GM18873 (cell line): ENCODE results near the gene SHB.

Experiments
- ATAC-seq: cut with Tn5 transposase; IDR thresholded peaks from one replicate; pipeline ENCODE4 v1.9.1; 2021; ENCODE audit warnings: mild to moderate bottlenecking, moderate library complexity, moderate number of reproducible peaks; ENCODE audit not compliant: unreplicated experiment, low FRiP score

Gene SHB, protein sequence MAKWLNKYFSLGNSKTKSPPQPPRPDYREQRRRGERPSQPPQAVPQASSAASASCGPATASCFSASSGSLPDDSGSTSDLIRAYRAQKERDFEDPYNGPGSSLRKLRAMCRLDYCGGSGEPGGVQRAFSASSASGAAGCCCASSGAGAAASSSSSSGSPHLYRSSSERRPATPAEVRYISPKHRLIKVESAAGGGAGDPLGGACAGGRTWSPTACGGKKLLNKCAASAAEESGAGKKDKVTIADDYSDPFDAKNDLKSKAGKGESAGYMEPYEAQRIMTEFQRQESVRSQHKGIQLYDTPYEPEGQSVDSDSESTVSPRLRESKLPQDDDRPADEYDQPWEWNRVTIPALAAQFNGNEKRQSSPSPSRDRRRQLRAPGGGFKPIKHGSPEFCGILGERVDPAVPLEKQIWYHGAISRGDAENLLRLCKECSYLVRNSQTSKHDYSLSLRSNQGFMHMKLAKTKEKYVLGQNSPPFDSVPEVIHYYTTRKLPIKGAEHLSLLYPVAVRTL

DNA sequence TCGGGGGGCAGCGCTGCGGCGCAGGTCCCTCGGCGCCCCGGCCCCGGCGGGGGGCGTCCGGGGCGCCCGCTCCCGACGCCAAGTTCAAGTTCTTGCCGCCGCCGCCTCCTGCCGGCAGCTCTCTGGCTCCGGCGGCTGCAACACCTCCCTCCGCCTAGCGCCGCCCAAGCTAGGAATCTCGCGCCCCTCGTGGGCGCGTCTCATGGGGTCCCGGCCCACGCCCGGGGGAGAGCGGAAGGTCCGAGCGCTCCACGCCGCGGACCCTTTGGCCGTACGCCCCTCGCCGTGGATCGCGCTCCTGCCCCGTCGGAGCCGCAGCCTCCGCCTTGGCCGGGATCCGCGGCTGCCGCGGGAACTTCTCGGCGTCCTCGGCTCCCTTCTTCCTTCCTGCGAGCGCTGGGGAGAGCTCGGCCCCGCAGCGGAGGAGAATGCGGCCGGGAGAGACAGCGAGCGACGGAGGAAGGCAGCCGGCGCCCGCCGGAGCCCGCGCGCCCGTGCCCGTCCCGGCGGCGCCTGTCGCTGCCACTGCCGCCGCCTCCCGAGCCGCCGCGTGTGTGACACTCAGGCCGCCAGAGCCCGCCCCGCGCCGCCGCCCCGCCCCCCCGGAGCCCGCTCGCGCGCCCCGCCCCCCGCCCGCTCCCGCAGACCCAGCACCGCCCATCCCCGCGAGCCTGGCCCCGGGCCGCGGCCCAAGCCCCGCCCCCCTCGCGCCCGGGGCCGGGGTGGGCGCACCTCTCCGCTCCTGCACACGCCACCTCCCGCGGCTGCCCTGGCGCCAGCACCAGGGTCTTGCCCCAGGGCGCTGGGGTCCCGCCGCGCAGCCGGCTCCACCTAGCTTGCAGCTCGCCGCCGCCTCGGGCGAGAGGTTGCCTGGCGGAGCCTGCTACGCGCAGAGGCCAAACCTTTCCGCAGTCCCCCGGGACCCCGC is at the start of gene SHB:
TSS of gene SHB (minus strand) at position 527 of the 928 bp plus-strand sequence. CDS start 582 bp downstream, outside the sequence.
- ATAC-seq, result no peak

DNA sequence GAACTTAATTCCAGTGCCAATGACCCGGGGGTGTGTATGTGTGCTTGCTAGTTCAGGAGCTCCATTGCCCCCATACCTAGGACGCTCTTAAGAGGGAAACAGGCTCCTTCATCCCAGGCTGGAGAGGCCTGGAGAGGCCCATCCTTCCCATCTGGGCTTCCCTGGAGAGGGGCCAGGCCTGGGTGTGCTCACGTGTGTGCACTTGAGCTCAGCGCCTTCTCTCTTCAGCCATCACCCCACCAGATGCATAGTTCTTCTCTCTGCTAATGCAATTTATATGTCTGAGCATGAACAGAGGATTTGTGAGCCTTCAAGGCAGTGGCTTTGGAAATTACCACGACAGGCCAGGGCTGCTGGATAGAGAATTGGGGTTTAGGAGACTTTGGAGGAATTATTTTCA is 48.6 kb upstream of the SHB start:
- no peak for ATAC-seq

DNA sequence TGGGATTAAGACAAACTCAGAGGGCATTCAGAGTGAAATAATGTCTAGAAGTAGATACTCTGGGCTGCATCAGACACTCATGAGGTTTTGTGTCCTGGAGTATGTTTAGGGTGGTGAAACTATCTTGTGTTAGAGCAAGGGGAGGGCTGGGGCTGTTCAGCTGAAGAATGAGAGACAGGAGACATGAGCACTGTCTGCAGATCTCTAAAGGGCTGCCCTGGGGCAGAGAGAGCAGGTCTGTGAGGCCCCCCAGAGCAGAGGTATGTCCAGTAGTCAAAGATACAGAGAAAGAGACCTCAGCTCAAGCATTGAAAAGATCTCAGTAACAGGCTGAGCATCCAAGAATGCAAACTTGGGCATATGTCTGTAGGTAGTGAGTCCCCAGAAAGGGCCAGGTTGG is 45.9 kb upstream of the SHB start:
- ATAC-seq, result no peak

DNA sequence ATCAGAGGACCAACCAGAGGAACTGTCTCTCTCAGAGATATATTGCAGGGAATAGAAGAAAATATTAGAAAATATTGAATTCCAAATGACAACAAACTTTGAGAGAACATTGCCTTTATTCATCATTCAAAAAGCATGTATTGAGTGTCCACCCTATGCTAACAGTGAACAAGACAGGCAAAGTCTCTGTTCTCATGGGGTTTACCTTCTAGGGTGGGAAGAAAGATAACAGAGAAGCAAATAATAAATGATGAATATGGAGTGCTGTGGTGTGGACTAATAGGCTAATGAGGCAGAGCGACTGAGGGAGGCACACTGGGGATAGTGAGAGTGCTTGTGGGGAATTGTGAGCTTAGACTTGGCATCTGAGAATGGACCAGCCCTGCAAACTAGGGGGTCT is 43.4 kb upstream of the SHB start:
- no peak for ATAC-seq

DNA sequence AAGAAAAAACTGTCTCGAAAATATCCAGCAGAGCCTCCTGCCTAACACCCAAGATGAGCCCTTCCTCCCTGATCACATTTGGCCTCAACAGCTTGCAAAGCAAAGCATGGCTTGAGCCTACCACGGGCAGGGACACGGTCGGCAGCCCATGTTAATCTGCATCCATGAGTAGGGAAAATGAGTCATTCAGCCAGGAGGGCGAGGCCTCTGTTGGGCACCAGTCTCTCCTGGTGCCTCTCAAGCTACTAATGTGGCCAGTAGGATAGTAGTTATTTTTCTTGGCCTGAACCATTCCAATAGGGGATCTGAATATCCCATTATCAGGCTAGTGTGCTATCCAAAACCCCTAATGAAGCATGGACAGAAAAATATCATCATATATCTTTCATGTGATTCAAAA is 43.0 kb upstream of the SHB start:
- ATAC-seq, result no peak

DNA sequence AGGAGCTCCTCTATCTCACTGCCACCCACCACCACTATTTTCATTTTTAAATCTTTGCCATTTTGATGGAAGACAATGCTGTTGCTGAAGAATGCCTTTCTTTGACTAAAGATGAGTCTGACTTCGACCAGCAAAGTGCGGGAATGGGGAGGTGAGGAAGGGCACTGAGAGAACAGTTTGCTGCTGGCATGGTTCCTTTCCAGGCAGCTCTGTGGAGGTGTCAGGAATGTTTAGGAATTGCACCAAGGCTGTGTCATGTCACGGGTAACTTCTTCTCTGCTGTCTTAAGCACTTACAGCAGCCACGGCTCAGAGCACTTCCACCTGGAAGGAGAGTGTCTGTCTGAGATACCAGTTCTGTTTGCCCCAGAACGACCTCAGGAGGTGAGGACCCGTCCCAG is 41.4 kb upstream of the SHB start:
- ATAC-seq, result no peak

DNA sequence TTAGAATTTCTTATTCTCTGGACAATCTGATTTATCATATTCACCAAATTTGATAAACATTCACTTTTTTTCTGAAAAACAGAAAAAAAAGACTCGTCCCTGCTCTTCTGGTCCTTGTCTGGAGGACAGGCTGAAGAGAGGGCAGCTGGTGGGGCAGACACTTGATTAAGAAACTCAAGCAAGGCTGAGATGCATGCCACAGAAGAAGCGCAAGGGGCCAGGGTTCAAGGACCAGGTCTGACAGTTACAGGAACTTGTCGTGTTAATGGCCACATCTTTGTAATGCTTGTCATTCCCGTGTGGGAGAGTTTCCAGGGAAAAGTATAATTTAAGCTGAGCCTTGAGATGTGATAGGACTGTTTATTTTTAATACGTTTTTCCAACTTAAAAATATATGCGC is 40.6 kb upstream of the SHB start:
- ATAC-seq, result no peak

DNA sequence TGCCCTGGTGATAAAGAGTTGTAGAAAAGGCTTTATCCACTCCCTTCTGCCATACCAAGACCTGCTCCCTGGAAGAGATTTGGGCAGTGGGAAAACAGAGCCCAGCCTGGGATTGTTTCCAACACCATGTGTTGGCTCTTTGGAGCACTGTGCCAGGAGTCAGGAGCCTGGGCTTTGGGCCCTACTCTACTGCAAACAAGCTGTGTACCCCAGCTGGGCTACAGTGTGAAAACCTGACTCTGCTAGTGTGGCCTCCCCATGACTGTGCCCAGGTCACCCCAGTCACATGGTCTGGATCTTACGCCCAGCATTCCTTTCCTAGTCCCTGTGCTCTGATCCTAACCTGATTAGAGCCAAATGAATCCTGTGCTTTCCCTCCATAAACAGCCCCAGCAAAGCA is 39.3 kb upstream of the SHB start:
- ATAC-seq, result no peak

DNA sequence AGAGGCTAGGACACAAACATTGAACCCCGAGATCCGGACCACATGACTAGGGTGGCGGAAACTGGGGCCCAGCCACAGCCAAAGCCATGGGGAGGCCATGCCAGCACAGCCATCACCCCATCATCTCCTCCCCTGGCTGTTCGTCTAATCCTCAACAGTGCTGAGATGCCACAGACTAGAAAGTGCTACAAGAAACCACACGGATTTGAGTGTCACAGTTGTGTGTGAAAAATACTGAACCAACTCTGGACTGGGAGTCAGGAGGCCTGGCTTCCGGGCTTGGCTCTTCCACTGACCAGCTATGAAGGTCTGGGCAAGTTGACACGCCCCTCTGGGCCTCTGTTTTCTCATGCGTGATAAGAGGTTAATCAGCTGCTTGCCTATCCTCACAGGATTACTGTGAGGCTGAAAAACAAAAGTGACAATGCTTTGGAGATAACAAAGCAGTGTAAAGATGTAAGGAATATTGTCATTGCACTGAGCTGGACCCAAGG is 38.8 kb upstream of the SHB start:
- ATAC-seq, result no peak

DNA sequence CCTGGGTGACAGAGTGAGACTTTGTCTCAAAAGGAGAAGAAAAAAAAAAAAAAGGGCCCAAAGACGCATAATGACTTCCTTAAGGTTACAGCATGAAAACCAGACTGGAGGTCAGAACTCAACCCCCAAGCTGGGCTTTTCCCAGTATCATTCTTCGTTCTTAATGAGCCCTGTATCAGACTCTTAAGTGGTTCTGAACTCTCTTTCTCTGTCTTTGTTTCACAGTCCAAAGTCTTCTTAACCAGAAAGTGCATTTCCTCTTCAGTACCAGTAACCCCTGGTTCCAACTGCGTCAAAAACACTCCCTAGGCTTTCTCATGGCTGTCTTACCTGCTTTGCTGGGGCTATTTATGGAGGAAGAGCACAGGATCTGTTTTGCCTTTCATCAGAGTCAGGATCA is 38.4 kb upstream of the SHB start:
- no peak for ATAC-seq

DNA sequence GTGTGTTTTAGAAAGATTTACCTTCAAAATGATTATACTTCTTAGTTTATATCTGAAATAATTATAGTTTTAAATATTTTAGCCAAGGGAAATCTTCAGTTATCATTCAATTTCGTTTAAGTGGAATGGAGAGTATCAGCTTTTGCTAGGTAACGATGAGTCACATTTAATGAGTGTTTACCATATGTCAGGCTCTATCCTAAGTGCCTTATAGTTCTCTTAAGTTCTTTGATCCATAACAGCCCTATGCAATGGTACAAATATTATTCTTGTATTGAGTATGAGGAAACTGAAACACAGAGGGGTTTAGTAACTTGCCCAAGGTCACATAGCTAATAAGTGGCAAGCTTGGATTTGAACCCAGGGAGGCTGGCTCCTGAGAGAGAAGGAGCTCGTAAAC is 37.5 kb upstream of the SHB start:
- ATAC-seq, result no peak

DNA sequence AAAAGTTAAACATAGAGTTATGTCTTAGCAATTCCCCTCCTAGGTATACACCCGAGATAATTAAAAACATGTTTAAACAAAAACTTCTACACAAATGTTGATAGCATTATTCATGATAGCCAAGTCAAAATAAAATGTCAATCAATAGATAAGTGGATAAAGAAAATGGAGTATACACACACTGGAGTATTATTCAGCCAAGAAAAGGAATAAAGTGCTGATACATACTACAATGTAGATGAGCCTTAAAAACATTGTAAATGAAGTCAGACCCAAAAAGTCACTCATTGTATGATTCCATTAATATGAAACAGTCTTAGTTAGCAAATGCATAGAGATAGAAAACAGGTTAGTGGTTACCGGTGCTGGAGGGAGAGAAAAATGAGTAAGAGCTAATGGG is 34.3 kb upstream of the SHB start:
- no peak for ATAC-seq

DNA sequence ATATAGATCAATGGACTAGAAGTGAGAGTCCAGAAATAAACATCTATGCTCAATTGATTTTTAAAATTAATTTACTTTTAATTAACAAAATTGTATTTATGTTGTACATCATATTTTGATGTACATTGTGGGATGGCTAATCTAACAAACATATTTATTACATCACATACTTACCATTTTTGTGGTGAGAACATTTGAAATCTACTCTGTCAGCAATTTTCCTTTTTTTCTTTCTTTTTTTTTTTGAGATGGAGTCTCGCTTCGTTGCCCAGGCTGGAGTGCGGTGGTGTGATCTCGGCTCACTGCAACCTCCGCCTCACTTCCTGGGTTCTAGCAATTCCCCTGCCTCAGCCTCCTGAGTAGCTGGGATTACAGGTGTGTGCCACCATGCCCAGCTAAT is 32.4 kb upstream of the SHB start:
- no peak for ATAC-seq

DNA sequence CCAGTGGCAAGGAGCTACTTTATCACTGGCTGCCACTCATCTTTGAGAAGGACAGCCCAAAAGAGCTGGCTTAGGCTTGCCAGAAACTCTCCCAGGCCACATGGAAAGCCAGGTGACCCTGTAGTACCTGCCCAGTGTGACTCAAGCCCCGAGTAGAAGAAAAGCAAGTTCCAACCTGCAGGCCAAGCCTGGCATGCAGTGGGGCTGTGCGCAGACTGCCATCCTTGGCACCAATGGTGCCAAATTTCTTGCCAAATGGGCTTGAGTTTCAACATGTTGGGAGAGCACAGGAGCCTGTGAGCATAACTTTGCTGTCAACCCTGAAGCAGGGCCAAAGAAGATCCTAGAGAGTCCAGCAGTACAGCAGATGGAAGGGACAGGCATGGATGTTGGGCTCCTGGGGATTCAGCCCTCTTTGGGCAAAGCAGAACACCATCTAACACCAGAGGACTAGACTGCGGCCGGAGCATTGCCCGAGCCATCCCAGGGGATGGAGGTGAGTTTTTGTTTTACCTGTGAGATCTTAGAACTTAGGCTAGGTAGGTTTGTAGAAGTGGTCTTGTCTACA is 27.3 kb upstream of the SHB start:
- ATAC-seq, result no peak

DNA sequence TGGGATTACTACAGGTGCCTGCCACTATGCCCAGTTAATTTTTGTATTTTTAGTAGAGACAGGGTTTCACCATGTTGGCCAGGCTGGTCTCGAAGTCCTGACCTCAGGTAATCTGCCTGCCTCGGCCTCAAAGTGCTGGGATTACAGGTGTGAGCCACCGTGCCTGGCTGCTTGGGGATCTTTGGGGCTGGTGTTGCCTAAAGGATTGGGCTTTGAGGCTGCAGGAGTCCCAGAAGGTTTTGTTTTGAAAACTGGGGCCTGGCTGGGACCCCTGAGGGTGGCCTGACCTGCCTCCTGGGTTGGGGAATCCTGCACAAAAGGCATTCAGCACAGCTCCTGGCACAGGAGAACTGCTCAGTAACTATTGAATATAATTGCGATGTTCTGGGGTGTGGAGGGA is 25.1 kb upstream of the SHB start:
- no peak for ATAC-seq

DNA sequence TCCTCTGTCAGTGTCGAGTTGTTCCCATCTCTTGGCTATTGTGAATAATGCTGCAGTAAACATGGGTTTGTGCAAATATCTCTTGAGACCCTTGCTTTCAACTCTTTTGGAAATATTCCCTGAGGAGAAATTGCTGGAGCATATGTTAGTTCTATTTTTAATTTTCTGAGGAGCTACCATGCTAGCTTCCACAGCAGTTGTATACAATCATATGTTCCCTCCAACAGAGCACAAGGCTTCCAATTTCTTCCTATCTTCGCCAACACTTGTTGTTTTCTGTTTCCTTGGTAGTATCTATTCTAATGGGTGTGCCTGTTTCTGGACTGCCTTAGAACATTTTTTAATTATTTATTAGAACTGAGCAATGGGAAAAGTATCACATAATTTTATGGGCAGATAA is 23.6 kb upstream of the SHB start:
- no peak for ATAC-seq

DNA sequence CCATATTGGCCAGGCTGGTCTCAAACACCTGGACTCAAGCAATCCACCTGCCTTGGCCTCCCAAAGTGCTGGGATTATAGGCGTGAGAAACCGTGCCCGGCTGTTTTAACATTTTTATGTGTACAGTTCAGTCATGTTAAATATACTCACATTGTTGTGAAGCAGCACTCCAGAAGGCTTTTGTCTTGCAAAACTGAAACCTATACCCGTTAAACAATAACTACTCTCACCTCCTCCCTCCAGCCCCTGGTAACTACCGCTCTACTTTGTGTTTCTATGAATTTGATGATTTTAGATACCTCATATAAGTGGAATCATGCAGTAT is 23.1 kb upstream of the SHB start:
- ATAC-seq, result no peak

DNA sequence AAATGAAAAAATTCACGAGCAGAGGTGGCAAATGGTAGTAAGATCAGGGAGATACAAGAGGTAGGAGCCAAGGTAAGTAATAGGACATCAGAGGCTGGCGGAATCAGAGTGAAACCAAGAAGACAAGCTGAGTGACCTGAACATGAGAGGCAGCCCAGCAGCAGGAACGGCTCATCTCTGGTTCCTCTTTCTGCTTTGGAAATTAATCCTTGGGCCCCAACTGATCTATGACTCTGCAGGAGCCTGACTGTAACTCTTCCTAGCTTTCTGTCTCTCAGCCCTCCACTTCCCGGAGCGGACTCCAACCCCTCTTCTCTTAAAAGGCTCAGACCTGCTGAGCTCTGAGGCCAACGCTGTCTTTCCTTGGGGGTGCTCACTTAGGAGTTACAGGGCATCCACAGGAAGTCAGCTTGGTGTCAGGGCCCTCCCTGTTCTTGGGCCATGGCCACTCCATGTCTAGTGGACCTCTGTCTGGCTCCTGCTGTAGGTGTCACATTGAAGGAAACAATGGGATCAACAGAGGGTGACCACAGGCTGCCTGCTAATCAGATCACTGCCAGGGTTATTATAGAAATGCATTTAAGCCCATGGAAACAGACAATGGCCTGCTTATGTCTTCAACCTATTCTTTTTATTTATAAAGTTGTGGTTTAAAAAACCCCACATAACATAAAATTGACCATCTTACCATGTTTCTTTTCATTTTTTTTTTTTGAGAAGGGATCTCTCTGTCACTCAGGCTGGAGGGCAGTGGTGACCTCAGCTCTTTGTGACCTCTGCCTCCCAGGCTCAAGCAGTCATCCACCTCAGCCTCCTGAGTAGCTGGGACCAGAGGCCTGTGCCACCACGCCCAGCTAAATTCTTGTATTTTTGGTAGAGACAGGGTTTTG is 22.5 kb upstream of the SHB start:
- ATAC-seq, result peak; percentile 59

DNA sequence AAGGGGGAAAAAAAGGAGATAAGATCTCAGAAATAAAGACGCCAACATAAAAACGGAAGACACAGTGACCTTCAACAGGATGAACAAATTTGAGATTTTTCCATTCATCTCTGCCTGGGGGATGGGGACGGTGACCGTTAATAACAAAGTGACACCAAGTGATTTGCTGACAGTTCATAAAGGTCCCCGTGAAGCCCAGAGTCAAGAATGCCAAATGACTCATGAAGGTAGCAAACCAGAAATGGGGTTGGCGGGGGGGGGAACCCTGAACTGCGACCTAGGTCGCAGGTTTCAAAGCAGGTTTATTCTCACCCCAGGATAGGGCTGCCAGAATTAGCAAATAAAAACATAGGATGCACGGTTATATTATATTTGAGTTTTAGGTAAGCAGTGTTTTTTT is 21.1 kb upstream of the SHB start:
- ATAC-seq, result no peak
